Medulla oblongata (tissue), 1 donor: ENCODE data around the gene PRKAR1B.

Experiments used
- DNase-seq: peaks from one replicate; pipeline ENCODE4 v3.0.0-alpha.2; 2015; ENCODE audit errors: extremely low spot score

PRKAR1B gene

GRCh38 chr7:739983-740942 lies 13.2 kb upstream of the PRKAR1B start:
- DNase-seq, result no peak

DNA sequence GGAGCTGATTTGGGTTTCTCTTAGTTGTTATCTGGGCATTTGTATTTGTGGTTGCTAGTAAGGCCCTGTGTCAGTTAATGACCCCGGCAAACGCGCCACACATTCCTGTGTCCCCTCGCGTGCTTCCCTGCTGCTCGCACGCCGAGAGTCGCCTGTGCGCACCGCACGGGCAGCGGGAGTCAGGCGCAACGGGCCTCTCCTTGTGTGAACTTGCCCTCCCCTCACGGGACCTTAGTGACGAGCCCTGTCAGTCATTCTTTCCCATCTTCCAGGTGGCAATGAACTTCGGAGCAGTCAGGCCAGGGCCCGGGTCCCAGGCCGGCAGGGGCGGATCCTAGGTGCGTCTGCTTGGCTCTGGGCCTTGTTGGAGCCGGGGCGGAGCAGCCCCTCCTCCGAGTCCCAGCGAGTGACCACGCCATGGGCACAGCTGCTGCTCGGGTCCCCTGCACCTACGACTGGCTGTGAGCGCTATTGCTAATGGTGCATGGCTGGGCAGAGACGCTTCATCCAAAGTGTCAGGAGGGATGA lies 12.4 kb upstream of the PRKAR1B start:
- DNase-seq, result no peak

GRCh38 chr7:738723-739454 lies 11.8 kb upstream of the PRKAR1B start:
- DNase-seq, result no peak

DNA sequence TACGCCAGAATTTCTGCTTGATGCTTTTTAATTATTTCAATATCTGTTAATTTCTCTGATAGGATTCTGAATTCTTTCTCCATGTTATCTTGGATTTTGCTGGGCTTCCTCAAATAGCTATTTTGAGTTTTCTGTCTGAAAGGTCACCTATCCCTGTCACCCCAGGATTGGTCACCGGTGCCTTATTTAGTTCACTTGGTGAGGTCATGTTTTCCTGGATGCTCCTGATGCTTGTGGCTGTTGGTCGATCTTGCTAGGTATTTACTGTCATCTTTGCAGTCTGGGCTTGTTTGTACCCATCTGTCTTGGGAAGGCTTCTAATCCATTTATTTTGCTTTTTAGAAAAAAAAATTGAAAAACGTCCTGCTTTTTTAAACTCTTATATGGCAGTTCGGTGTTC lies 11.2 kb upstream of the PRKAR1B start:
- no peak for DNase-seq

- no peak for DNase-seq
Measured at GRCh38 chr7:734808-735207, 7.7 kb upstream of the PRKAR1B start.

- no peak for DNase-seq
Measured at GRCh38 chr7:734214-734613, 7.1 kb upstream of the PRKAR1B start.

DNA sequence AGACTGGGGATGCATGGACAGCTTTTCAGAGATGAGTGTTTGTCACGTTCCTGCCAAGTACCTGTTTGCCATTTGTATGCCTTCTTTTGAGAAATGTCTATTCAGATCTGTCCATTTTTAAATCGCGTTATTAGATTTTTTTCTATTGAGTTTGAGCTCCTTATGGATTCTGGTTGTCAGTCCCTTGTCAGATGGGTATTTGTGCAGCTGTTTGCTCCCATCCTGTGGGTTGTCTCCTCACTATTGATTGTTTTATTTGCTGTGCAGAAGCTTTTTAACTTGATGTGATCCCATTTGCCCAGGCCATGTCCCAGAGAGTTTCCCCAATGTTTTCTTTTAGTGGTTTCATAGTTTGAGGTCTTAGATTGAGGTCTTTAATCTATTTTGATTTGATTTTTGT lies 5.5 kb upstream of the PRKAR1B start:
- DNase-seq, result no peak

DNA sequence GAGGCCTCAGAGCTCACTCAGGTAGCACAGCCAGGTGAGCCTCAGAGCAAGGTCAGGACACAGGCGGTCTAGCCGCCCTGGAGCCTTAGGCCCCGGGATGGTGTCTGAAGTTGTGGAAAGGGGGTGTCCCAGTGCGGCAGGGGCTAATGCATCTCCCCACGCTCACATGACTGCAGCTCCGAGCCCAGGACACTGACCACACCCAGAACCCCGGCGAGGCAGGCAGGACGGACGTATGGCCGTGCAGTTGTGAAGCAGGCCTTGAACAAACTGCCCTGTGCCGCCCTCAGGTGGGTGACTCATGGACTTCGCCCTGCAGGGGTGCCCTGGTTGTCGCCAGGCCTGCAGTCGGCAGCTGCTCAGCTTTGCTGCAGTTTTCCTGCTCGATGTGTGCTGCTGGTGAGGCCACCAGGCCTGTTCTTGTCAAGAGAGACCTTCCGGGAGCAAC lies 5.0 kb upstream of the PRKAR1B start:
- DNase-seq, result no peak

GRCh38 chr7:731440-732085 lies 4.5 kb upstream of the PRKAR1B start:
- no peak for DNase-seq

DNA sequence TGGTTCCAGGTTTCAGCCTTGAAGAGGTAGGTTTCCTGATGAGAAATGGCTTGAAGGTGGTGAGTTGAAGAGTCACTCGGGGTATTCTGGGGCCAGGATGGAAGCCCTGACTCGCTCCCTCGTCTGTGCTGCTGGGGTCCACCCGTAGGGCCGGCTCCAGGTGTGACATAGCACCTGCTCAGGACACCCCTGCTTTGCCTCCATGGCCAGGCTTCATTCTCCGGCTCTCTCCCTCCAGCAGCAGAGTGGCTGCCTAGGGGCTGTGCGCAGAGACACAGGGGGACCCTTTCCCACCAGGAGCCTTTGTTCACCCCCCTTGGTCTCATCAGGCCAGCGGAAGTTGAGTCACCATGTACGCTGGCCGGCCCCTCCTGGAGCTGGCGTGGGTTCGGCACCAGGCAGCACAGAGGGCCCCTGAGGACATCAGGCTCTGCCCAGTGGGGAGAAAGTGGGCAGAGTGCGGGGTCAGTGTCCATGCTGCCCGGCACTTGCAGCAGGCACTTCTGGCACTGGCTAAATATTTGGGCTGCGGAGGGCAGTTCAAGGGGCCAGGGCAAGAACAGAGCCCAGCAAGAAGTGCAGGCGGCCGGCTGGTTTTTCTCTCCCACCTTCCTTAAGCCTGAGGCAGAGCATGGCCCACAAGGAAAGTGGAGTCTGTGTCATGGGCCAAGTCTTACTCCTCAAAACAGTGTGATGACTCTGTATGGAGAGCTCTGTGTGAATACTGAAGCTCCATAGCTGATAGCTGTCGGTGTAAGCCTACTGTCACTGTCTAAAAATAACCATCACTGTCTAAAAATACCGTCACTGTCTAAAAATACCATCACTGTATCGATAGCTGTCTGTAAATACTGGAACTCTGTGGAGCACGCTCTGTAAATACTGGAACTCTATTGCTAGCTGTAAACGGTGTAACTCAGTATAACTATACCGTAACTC lies 3.7 kb upstream of the PRKAR1B start:
- DNase-seq, result no peak

DNA sequence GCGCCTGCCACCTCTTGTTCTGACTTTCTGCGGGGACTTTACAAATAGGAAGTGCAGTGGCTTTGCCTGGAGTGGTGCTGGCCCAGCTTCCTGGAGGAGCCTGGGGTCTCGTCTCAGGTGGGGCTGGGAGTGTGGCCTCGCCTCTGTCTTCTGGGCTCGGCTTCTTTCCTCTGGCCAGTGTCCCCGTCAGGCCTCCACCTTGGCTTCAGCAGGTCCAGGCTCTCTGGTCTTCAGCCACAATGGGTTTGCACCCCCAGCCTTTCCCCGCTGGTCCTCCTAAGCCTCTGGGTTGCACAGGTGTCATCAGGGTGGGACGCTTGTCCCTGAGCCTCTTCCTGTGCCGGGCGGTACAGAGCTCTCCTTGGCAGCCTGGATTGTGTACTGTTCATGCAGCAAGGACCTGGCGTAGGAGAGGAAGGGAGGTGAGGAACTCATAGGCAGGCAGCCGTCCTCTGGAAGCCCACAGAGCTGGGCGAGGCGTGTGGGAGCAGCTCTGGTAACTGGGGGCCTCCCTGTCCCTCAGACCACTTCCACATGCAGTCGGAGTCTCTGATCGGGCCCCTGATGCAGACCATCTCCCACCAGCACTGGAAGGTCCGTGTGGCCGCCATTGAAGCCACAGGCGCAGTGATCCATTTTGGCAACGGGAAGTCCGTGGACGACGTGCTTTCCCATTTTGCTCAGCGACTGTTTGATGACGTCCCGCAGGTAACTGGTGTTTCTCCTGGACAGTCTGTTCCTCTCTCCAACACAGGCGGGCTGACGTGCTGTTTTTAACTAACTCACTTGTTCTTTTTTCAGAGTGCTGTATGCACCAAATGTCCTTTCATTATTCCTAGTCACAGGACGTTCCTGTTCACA lies 2.3 kb upstream of the PRKAR1B start:
- no peak for DNase-seq

DNA sequence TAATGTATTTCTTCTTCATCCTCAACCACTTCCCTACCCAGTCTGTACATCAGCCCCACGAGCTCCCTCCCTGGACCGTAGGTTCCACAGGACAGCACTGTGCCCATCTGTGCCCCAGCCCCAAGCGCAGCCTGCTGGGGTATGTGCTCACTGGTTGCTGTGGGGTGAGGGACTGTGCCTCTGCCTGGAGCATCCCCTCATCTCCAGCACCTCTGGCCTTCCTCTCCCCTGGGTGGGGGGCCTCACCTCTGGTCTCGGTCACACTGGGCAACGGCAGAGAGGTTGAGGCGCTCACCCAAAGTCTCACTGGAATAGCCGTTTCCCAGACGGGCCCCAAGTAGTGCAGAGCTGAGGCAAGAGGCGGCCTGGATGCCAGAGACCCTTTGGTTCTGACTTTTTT lies 1.5 kb upstream of the PRKAR1B start:
- DNase-seq, result no peak

DNA sequence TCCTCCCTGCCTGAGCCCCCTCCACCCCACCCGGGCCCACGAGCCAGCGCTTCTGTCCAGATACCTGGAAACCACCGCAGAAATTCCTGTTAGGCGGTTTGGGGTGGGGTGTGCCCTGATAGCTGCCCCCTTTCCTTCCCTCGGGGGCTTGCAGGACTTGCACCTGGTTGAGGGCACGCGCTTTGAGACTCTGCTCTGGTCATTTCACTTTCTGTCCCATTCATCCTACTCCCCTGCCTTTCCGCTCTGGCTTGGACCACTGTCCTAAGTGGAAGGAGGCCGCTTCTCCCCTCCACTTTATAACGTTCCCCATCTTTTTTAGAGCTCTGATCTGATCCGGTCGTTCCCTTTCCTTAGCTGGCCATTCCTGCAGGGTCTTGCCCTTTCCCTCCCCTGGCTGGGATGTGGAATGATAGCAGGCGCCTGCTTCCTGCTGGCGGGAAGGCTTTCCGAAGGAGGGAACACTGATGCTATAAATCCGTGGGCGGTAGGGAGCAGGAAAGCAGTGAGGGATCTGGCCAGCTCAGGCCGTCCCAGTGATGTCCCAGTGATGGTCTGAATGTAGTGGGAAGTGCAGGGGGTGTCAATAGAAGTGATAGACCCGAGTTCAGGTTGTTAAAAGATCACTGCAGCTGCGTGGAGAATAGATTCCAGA lies 852 bp upstream of the PRKAR1B start:
- DNase-seq, result no peak

GRCh38 chr7:726854-727103 lies 302 bp downstream of the PRKAR1B start:
- DNase-seq, result no peak

DNA sequence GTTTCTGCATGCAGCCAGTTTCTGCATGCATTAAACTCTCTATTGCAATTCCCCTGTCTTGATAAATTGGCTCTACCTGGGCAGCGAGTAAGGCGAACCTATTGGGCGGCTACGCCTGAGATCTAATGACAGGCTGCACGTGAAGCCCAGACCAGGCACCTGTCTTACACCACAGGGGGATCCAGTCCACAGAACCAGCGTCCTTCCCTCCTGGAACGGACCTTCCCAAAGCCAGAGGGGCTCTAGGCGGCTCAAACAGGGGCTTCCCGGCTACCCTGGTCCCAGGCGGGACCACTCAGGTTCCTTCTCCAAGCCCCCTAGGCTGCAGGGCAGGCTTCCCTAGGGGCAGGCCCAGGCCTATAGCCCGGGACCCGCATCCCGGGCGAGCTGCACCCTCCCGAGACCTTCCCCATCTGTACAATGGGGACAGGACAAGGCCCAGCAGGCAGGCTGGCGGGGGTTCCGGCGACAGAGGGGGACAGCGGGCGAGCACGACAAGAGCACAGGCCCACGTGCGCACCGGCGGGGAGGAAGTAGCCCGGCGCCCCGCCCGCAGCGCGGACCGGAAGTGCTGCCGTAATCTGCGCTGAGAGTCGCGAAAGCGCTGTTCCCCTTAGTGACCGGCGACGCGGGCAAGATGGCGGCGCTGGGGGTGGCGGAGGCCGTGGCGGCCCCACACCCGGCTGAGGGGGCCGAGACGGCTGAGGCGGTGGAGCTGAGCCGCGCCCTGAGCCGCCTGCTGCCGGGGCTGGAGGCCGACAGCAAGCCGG lies 812 bp downstream of the PRKAR1B start, which contains the start of gene DNAAF5:
Gene DNAAF5, plus strand, starts transcription at position 616 of the 770 bp plus-strand sequence. Its CDS starts 22 bp downstream, at position 638.
- DNase-seq, result peak; percentile 85

GRCh38 chr7:725223-726005 lies 1.7 kb downstream of the PRKAR1B start:
- DNase-seq, result no peak

DNA sequence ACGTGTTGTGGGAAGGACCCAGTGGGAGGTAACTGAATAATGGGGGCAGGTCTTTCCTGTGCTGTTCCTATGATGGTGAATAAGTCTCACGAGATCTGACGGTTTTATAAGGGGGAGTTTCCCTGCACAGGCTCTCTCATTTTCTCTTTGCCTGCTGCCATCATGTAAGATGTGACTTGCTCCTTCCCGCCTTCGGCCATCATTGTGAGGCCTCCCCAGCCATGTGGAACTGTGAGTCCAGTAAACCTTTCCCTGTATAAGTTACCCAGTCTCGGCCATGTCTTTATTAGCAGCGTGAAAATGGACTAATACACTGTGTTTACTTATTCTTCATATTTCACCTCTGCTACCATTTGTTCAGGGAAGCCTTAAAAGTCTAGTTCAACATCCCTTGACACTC lies 2.8 kb downstream of the PRKAR1B start:
- no peak for DNase-seq

- DNase-seq, result no peak
Measured at GRCh38 chr7:723541-723940, 3.5 kb downstream of the PRKAR1B start.
